Natural killer cell (primary cell): ENCODE results near the gene NPHP1. TPM values are rescaled to one million over a fixed set of nuclear protein-coding genes. Genes with fewer than 3 reads are reported as not detected.
"Not testable (repeated sequence)": the region's sequence is repeated elsewhere in the genome, so short reads cannot be mapped to it uniquely, and the experiment has no call there.

Source experiments
- ATAC-seq, 3 donors: fragments of 150-1000 bp in 2 of 3; fragments of 200-7000 bp in 1 of 3; cut with Tn5 transposase; 1 replicate in 1 of 3; 2 replicates in 2 of 3; pipeline ENCODE4 v1.10.0; 2021; ENCODE audit warnings: mild to moderate bottlenecking in 2 of 3, moderate library complexity in 2 of 3
- DNase-seq, 2 donors: peaks; one replicate each; pipeline versions ENCODE4 v3.0.0 to v3.0.0-alpha.2; 2013 to 2021; ENCODE audit warnings: mixed read lengths in 1 of 2
- H3K27ac ChIP-seq: one replicate; pipeline ENCODE4 v1.5.1; 2013; ENCODE audit warnings: mild to moderate bottlenecking, low read length
- H3K27me3 ChIP-seq: one replicate; pipeline ENCODE4 v1.6.1; 2013; ENCODE audit warnings: low read length; ENCODE audit not compliant: control insufficient read depth, insufficient read depth
- H3K36me3 ChIP-seq: one replicate; pipeline ENCODE4 v1.6.1; 2013; ENCODE audit warnings: low read length; ENCODE audit not compliant: control insufficient read depth, insufficient read depth
- H3K4me1 ChIP-seq: one replicate; pipeline ENCODE4 v1.6.1; 2013; ENCODE audit warnings: low read length; ENCODE audit not compliant: control insufficient read depth, insufficient read depth
- H3K4me3 ChIP-seq: one replicate; pipeline ENCODE4 v1.5.1; 2013; ENCODE audit warnings: low read length
- H3K9me3 ChIP-seq: one replicate; pipeline ENCODE4 v1.6.1; 2013; ENCODE audit warnings: low read length; ENCODE audit not compliant: control insufficient read depth, insufficient read depth
- H3K27ac Mint-ChIP-seq, 2 donors: one replicate each; pipeline ENCODE4 v1.8.0; 2022; ENCODE audit warnings: mild to moderate bottlenecking in 2 of 2, mixed read lengths in 2 of 2, moderate library complexity in 1 of 2
- H3K27me3 Mint-ChIP-seq, 2 donors: one replicate each; pipeline ENCODE4 v1.8.0; 2022; ENCODE audit warnings: low read depth in 2 of 2, mixed read lengths in 2 of 2
- H3K36me3 Mint-ChIP-seq: one replicate; pipeline ENCODE4 v1.8.0; 2022; ENCODE audit warnings: mixed read lengths
- H3K4me1 Mint-ChIP-seq, 2 donors: one replicate each; pipeline ENCODE4 v1.8.0; 2022; ENCODE audit warnings: mixed read lengths in 2 of 2
- H3K4me3 Mint-ChIP-seq: one replicate; pipeline ENCODE4 v1.8.0; 2022; ENCODE audit warnings: mild to moderate bottlenecking, moderate library complexity, mixed read lengths
- H3K9me3 Mint-ChIP-seq, 2 donors: one replicate each; pipeline ENCODE4 v1.8.0; 2022; ENCODE audit warnings: mixed read lengths in 2 of 2
- WGBS: methylation state at CpG from one replicate; pipeline ENCODE4 v1.1.7; 2013; ENCODE audit warnings: missing lambda C conversion rate; ENCODE audit not compliant: insufficient coverage; 5-methylcytosine and 5-hydroxymethylcytosine counted together
- intact Hi-C: fragments of 100-400 bp; cut with micrococcal nuclease; formaldehyde crosslinking; loops from one replicate; pipeline ENCODE4 v1.14.2; 2022
- total RNA-seq, 4 donors: library from RNA; stranded (reverse); fragments of 120-200 nt in 1 of 4; gene quantifications; one replicate each; pipeline versions ENCODE4 v1.2.3 to v1.2.4, GENCODE V29; 2013 to 2022
- TF ChIP-seq, protein P1 (sequence below): fragments of 200-600 bp; IDR thresholded peaks from one replicate; pipeline ENCODE4 v1.8.0; 2022; ENCODE audit warnings: antibody characterized with exemption

Gene NPHP1
- total RNA-seq, 3 donors from 2014 or later (not counting 1 experiment from before 2014, with no cell fraction given) = 0.11 to 0.30 (median 0.24) TPM

DNA sequence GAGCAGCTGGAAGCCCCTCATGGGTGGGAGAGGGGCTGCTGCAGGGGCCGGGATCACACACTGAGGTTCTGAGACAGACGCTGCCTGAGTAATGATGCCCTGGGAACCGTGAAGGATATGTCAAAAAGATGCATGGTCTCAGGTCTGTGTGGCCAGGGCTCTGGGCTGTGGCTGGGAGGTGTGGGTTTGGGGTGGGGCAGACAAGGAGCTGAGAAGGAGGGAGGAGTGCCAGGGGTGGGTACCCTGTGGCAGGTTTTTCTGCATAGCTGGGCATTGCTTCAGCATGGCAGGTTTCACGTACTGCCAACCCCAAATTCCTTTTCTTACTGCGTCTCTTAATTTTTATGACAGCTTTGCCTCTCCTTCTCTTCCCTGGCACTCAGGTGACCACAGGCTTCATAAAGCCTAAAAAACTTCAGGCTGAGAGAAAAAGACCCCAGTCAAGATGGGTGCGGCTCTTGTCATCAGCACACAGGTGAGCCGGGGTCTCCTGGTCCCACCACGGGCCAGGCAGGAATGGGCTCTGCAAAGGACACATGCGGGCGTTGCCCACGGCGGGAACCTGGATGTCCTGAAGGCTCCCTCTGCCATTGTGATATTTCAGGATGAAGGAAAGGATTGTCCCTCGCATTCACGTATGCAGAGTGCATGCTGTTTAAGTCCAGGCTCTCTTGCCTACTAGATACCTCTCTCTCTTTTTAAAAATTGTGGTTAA, 107.2 kb downstream of the NPHP1 start:
- no peak for ATAC-seq
- WGBS = 77% methylated on average over 12 of the region's 14 CpGs
- DNase-seq = no peak
- Mint-ChIP-seq H3K9me3 (no peaks in the 10 kb centered on the region), H3K36me3 (no peaks in the 10 kb centered on the region), H3K27me3 (peaks cover 0 to 6% of the 10 kb centered on the region in 2 donors), H3K4me3 (no peak overlapping the region), H3K4me1 (peaks cover 0 to 7% of the 10 kb centered on the region in 2 donors), H3K27ac (no peak overlapping the region)
- H3K36me3 ChIP-seq = no peaks in the 10 kb centered on the region
- H3K9me3 ChIP-seq = no peaks in the 10 kb centered on the region
- no peak overlapping the region for H3K27ac ChIP-seq
- no peaks in the 10 kb centered on the region for H3K4me1 ChIP-seq
- intact Hi-C loops = no loop called here
- H3K4me3 ChIP-seq = no peak overlapping the region
- H3K27me3 ChIP-seq = no peaks in the 10 kb centered on the region
- TF ChIP-seq, protein P1, sequence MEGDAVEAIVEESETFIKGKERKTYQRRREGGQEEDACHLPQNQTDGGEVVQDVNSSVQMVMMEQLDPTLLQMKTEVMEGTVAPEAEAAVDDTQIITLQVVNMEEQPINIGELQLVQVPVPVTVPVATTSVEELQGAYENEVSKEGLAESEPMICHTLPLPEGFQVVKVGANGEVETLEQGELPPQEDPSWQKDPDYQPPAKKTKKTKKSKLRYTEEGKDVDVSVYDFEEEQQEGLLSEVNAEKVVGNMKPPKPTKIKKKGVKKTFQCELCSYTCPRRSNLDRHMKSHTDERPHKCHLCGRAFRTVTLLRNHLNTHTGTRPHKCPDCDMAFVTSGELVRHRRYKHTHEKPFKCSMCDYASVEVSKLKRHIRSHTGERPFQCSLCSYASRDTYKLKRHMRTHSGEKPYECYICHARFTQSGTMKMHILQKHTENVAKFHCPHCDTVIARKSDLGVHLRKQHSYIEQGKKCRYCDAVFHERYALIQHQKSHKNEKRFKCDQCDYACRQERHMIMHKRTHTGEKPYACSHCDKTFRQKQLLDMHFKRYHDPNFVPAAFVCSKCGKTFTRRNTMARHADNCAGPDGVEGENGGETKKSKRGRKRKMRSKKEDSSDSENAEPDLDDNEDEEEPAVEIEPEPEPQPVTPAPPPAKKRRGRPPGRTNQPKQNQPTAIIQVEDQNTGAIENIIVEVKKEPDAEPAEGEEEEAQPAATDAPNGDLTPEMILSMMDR = no peak

DNA sequence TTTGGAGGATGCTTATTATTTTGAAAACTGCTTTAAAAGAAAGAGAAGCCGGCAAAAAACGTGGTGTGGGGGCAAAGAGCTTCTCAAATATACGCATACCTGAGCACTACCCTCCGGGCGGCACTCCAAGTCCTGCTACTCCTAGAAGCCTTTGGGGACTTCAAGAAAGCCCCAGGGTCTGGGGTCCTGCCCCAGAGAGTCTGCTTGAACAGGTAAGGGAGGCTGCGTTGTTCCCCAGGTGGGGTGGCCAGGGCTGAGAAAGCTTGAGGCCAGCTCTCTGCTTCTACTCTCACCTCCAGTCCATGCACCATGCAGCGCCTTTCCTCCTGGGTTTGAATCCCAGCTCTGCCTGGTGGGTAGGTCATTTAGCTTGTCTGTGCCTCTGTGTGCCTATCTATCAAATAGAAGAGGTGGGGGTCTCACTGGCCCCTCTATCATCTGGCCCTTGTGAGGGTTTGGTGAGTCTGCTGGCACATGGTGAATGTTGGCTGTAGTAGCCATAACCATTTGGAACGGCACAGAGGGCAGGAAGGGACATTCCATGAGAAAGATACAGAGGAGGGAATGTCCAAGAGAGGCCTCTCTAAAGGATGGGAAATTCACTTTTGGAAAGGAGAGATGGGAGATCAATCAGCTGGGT, 108.7 kb downstream of the NPHP1 start:
- ATAC-seq = no peak

DNA sequence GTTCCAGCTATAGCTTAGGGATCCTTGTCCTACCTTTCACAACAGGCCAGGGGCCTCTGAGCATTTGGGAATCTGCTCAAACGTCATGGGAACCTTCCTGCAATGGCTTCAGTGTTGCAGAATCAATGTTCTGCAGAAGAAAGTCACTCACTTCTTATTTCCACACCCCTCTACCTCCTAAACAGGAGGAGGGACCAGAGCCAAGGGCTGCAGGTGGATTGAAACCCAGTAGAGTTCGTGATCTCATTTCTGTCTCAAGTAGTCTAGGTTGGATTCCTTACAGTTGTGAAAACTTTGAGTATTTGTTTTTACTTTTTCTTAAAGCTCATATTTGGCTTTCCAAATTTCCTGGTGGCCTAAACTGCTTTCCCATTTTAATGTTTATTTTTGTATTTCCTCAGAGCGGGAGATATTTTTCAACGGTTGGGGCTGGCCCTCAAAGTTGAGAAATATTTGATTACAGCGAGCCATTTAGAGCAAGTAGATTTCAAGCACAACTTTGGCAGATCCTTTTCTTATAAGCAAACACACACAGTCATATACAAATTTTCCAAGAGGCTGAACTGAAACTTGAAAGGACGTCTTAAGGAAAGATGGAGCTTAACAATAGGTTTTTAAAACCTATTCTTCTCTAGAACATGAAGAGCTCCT, 109.8 kb downstream of the NPHP1 start:
- DNase-seq, intact Hi-C loops, H3K4me1 ChIP-seq, H3K4me3 Mint-ChIP-seq, H3K9me3 ChIP-seq, H3K27me3 Mint-ChIP-seq, ATAC-seq, H3K4me3 ChIP-seq, H3K27ac Mint-ChIP-seq, H3K36me3 Mint-ChIP-seq, H3K4me1 Mint-ChIP-seq, H3K27me3 ChIP-seq, H3K36me3 ChIP-seq, H3K27ac ChIP-seq, H3K9me3 Mint-ChIP-seq: not testable (repeated sequence)
- WGBS = 100% methylated on average over 2 of the region's 6 CpGs

More for the DNA sequence above, 108.7 kb downstream of the NPHP1 start:
- Histone ChIP-seq H3K4me1 (no peaks in the 10 kb centered on the region), H3K4me3 (no peak overlapping the region), H3K36me3 (no peaks in the 10 kb centered on the region), H3K27ac (no peak overlapping the region), H3K27me3 (no peaks in the 10 kb centered on the region), H3K9me3 (no peaks in the 10 kb centered on the region)
- DNase-seq = no peak
- H3K36me3 Mint-ChIP-seq = no peaks in the 10 kb centered on the region
- H3K9me3 Mint-ChIP-seq = no peaks in the 10 kb centered on the region
- no peaks in the 10 kb centered on the region for H3K27me3 Mint-ChIP-seq
- WGBS = 96% methylated on average over 8 of the region's 8 CpGs
- no peaks in the 10 kb centered on the region for H3K4me1 Mint-ChIP-seq
- no peak overlapping the region for H3K27ac Mint-ChIP-seq
- H3K4me3 Mint-ChIP-seq = no peak overlapping the region
- TF ChIP-seq, protein P1 = no peak
- intact Hi-C loops = no loop called here

- H3K4me3 Mint-ChIP-seq = not testable (repeated sequence)
These were observed 110.9 kb downstream of the NPHP1 start for GRCh38 chr2:110093924-110094323.

DNA sequence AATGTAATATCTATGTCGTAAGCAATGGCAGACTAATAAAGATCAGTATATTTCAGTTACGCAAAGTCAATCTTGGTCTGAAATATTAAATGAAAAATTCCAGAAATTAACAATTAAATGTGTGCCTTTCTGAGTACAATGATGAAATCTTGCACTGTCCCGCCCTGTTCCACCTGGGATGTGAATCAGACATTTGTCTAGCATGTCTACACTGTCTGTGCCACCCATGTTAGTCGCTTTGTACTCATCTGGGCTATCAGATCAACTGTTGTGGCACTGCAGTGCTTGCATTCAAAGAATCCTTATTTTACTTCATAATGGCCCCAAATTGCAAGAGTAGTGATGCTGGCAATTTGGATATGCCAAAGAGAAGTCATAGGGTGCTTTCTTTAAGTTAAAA, 114.6 kb downstream of the NPHP1 start:
- H3K9me3 ChIP-seq, H3K4me3 ChIP-seq, intact Hi-C loops, H3K27me3 ChIP-seq, DNase-seq, H3K27ac Mint-ChIP-seq, H3K4me1 ChIP-seq, H3K36me3 ChIP-seq, H3K27ac ChIP-seq, H3K36me3 Mint-ChIP-seq, ATAC-seq, H3K27me3 Mint-ChIP-seq, H3K4me1 Mint-ChIP-seq, H3K4me3 Mint-ChIP-seq, H3K9me3 Mint-ChIP-seq: not testable (repeated sequence)
- whole genome bisulfite sequencing = no CpG with 5 or more reads among the region's 4 CpGs

More at GRCh38 chr2:110093924-110094323, 110.9 kb downstream of the NPHP1 start:
- H3K27ac ChIP-seq, H3K27ac Mint-ChIP-seq, intact Hi-C loops, H3K4me1 Mint-ChIP-seq, H3K4me3 ChIP-seq, H3K9me3 Mint-ChIP-seq, H3K36me3 ChIP-seq, H3K36me3 Mint-ChIP-seq, H3K27me3 Mint-ChIP-seq, H3K27me3 ChIP-seq, H3K4me1 ChIP-seq, ATAC-seq, DNase-seq, H3K9me3 ChIP-seq: not testable (repeated sequence)
- WGBS = no CpG with 5 or more reads among the region's 6 CpGs

- H3K27ac Mint-ChIP-seq, H3K9me3 Mint-ChIP-seq, H3K4me1 Mint-ChIP-seq, H3K36me3 Mint-ChIP-seq, DNase-seq, H3K27me3 ChIP-seq, H3K9me3 ChIP-seq, H3K4me1 ChIP-seq, H3K27me3 Mint-ChIP-seq, ATAC-seq, H3K36me3 ChIP-seq, H3K27ac ChIP-seq, H3K4me3 ChIP-seq, H3K4me3 Mint-ChIP-seq, intact Hi-C loops: not testable (repeated sequence)
- no CpG with 5 or more reads among the region's 2 CpGs for WGBS
These were observed 121.1 kb downstream of the NPHP1 start for GRCh38 chr2:110083757-110084156.
